Measurements from ENCODE around the gene VWA8.
"Not testable (repeated sequence)": the region's sequence is repeated elsewhere in the genome, so short reads cannot be mapped to it uniquely, and the experiment has no call there.

Gene VWA8

DNA sequence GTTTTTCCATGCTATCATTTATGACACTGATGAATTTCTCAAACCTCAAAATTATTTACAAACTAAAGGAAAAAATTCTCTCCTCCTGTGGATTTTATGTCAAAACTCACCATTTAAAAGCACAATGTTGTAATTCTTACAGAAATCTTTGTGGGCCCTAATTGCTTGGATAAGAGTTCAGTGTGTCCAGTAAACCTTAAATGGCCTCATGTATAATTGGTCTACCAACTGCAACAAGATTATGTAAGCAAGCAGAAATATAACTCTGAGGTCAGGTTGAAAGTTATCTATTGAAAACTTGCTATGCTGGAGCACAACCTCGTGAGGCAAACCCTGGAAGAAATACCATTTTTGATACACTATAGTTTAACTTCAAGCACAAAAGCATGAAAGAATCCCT, 22.0 kb downstream of the VWA8 start:
- no peaks in the 10 kb centered on the region for H3K27me3 ChIP-seq
- no peaks in the 10 kb centered on the region for H3K4me1 ChIP-seq
- H3K36me3 ChIP-seq: peaks cover 0 to 22% (median 4%) of the 10 kb centered on the region in 11 experiments; a peak in 5 of 22 replicates
- no peak overlapping the region for H3K27ac ChIP-seq
- H3K4me3 ChIP-seq: no peak overlapping the region
- H3K4me2 ChIP-seq: no peak overlapping the region
- H3K9me3 ChIP-seq (replicated peaks in 1 of 11): peaks cover 3 to 14% (median 6%) of the 10 kb centered on the region in 11 experiments; a peak in 13 of 22 replicates
- no peak for TF ChIP-seq Cebpa-rat (IDR thresholded peaks at IDR 0.05)
- H4K20me1 ChIP-seq: no peaks in the 10 kb centered on the region
- H3K9ac ChIP-seq: no peak overlapping the region

DNA sequence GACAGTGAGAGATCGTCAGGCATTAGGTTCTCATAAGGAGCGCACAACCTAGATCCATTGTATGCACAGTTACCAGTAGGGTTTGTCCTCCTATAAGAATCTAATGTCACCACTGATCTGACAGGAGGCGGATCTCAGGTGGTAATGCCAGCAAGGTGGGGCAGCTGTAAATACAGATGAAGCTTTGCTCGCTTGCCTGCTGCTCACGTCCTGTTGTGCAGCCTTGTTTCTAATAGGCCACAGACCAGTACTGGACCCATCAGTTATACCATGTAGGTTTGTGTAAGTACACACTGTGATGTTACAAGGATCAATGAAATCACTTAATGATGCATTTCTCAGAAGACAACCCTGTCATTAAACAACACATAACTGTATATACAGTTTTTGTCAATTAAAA, 23.5 kb downstream of the VWA8 start:
- no peaks in the 10 kb centered on the region for H3K4me1 ChIP-seq
- H3K27me3 ChIP-seq: no peaks in the 10 kb centered on the region
- no peak overlapping the region for H3K4me3 ChIP-seq
- H3K9ac ChIP-seq: no peak overlapping the region
- no peaks in the 10 kb centered on the region for H4K20me1 ChIP-seq
- peaks cover 0 to 22% (median 2%) of the 10 kb centered on the region in 11 experiments; a peak in 5 of 22 replicates for H3K36me3 ChIP-seq
- H3K4me2 ChIP-seq: no peak overlapping the region
- H3K9me3 ChIP-seq (replicated peaks in 1 of 11): peaks cover 6 to 22% (median 11%) of the 10 kb centered on the region in 11 experiments; a peak in 13 of 22 replicates
- H3K27ac ChIP-seq: no peak overlapping the region
- no peak for TF ChIP-seq Cebpa-rat (IDR thresholded peaks at IDR 0.05)

DNA sequence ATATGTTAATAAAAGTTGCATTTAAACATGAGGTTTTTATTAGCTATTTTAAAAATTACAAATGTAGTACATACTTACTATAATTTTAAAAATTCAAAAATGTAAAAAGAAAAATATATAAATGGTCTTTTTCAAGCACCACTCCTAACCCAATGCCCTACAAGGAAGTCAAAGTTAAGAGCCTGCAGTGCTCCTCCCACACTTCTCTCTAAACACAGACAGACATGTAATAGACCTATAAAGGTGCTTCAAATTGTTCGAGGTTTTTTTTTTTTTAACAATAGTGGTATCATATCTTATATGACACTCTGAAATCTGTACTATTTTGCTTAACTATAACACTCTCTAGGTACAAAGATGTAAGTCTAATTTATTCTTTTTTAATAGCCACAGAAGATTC, 25.4 kb downstream of the VWA8 start:
- Histone ChIP-seq H3K27ac (no peak overlapping the region), H3K4me2 (no peak overlapping the region), H3K36me3 (peaks cover 0 to 22% (median 2%) of the 10 kb centered on the region in 11 experiments; a peak in 5 of 22 replicates), H4K20me1 (no peaks in the 10 kb centered on the region), H3K9me3 (replicated peaks in 1 of 11) (peaks cover 6 to 22% (median 12%) of the 10 kb centered on the region in 11 experiments; a peak in 14 of 22 replicates), H3K9ac (no peak overlapping the region), H3K4me3 (no peak overlapping the region), H3K4me1 (no peaks in the 10 kb centered on the region), H3K27me3 (no peaks in the 10 kb centered on the region)
- TF ChIP-seq Cebpa-rat (IDR thresholded peaks at IDR 0.05): no peak

DNA sequence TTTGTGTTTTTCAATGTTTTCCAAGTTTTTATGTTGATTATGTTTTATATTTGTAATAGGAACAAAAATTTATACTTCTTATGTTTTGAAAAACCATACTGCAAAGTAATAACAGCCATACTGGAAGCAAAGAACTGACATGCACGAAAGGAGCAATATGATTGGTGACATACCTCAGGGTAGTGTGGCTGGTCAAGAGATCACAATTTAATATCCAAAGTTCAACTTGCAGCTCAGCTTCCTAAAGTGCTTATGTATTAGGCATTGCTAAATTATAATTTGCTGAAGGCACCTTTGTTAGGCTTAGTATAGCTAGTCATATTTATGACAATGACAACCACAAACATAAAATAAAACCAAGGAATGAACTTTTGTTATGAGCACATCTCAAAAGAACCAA, 25.9 kb downstream of the VWA8 start:
- Histone ChIP-seq H4K20me1 (no peaks in the 10 kb centered on the region), H3K27me3 (no peaks in the 10 kb centered on the region), H3K4me1 (no peaks in the 10 kb centered on the region), H3K36me3 (peaks cover 0 to 22% (median 5%) of the 10 kb centered on the region in 11 experiments; a peak in 6 of 22 replicates), H3K9me3 (replicated peaks in 1 of 11) (peaks cover 6 to 25% (median 15%) of the 10 kb centered on the region in 11 experiments; a peak in 14 of 22 replicates), H3K4me2 (no peak overlapping the region), H3K27ac (no peak overlapping the region), H3K4me3 (no peak overlapping the region), H3K9ac (no peak overlapping the region)
- no peak for TF ChIP-seq Cebpa-rat (IDR thresholded peaks at IDR 0.05)

GRCh38 chr13:41934120-41934519, 26.8 kb downstream of the VWA8 start:
- Histone ChIP-seq H3K9me3 (replicated peaks in 1 of 11) (peaks cover 10 to 31% (median 22%) of the 10 kb centered on the region in 11 experiments; a peak in 16 of 22 replicates), H3K27ac (no peak overlapping the region), H3K9ac (no peak overlapping the region), H3K4me1 (no peaks in the 10 kb centered on the region), H3K36me3 (peaks cover 0 to 23% (median 5%) of the 10 kb centered on the region in 11 experiments; a peak in 7 of 22 replicates), H4K20me1 (no peaks in the 10 kb centered on the region), H3K4me2 (no peak overlapping the region), H3K27me3 (no peaks in the 10 kb centered on the region), H3K4me3 (no peak overlapping the region)
- no peak for TF ChIP-seq Cebpa-rat (IDR thresholded peaks at IDR 0.05)

DNA sequence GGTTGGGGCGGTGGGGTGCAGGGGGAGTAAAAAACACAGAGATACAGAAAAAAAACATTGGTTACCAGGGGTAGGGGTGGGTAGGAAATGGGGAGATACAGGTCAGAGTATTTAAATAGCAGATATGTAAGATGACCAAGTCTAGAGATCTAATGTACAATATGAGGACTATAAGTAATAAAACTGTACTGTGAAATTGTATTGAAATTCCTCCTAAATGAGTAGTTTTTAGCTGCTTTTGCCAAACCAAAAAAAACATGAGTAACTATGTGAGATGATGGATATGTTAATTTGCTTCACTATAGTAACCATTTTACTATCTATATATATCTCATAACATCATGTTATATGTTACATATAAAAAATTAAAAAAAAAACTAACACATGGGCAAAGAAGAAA, 29.6 kb downstream of the VWA8 start:
- TF ChIP-seq Cebpa-rat (IDR thresholded peaks at IDR 0.05): no peak
- Histone ChIP-seq H3K9ac (no peak overlapping the region), H3K27me3 (no peaks in the 10 kb centered on the region), H3K4me3 (no peak overlapping the region), H3K4me1 (peaks cover 0 to 9% (median 0%) of the 10 kb centered on the region in 10 experiments; a peak in 4 of 20 replicates), H3K9me3 (replicated peaks in 1 of 11) (peaks cover 27 to 58% (median 37%) of the 10 kb centered on the region in 11 experiments), H3K27ac (no peak overlapping the region), H4K20me1 (no peaks in the 10 kb centered on the region), H3K4me2 (no peak overlapping the region), H3K36me3 (peaks cover 0 to 27% (median 15%) of the 10 kb centered on the region in 11 experiments; a peak in 15 of 22 replicates)

DNA sequence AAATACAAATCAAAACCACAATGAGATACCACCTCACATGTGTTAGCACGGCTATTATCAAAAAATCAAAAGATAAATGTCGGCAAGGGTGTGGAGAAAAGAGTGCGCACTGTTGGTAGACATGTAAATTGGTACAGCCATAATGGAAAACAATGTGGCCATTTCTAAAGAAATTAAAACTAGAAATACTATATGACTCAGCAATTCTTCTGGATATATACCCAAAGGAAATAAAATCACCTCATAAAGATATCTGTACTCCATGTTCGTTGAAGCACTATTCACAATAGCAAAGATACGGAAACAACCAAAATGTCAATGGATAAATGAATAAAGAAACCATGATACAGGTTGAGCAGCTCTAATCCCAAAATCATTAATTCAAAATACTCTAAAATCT, 30.8 kb downstream of the VWA8 start:
- Histone ChIP-seq H3K4me3 (no peak overlapping the region), H3K9me3 (replicated peaks in 1 of 11) (peaks cover 39 to 66% (median 49%) of the 10 kb centered on the region in 11 experiments), H3K4me1 (peaks cover 0 to 9% (median 0%) of the 10 kb centered on the region in 10 experiments; a peak in 4 of 20 replicates), H3K27me3 (no peaks in the 10 kb centered on the region), H4K20me1 (no peaks in the 10 kb centered on the region), H3K4me2 (no peak overlapping the region), H3K36me3 (peaks cover 4 to 38% (median 23%) of the 10 kb centered on the region in 11 experiments; a peak in 20 of 22 replicates), H3K9ac (no peak overlapping the region), H3K27ac (no peak overlapping the region)
- TF ChIP-seq Cebpa-rat (IDR thresholded peaks at IDR 0.05): no peak

- Histone ChIP-seq H3K36me3 (peaks cover 4 to 50% (median 25%) of the 10 kb centered on the region in 11 experiments; a peak in 21 of 22 replicates), H3K9ac (peak overlapping the region in 4 of 11 experiments; percentile 23 to 58 (median 25); a peak in 5 of 22 replicates), H3K4me2 (peak overlapping the region; percentile 5 to 71 (median 37); a peak in 14 of 22 replicates), H3K27ac (peak overlapping the region in 8 of 11 experiments; percentile 16 to 42 (median 26); a peak in 8 of 22 replicates), H3K4me1 (peaks cover 0 to 9% (median 0%) of the 10 kb centered on the region in 10 experiments; a peak in 4 of 20 replicates), H3K9me3 (replicated peaks in 1 of 11) (peaks cover 46 to 69% (median 58%) of the 10 kb centered on the region in 11 experiments), H3K4me3 (peak overlapping the region in 2 of 10 experiments; percentile 19 to 30; a peak in 3 of 20 replicates), H3K27me3 (no peaks in the 10 kb centered on the region), H4K20me1 (no peaks in the 10 kb centered on the region)
- no peak for TF ChIP-seq Cebpa-rat (IDR thresholded peaks at IDR 0.05)
These were observed 32.6 kb downstream of the VWA8 start for GRCh38 chr13:41928323-41928722.

DNA sequence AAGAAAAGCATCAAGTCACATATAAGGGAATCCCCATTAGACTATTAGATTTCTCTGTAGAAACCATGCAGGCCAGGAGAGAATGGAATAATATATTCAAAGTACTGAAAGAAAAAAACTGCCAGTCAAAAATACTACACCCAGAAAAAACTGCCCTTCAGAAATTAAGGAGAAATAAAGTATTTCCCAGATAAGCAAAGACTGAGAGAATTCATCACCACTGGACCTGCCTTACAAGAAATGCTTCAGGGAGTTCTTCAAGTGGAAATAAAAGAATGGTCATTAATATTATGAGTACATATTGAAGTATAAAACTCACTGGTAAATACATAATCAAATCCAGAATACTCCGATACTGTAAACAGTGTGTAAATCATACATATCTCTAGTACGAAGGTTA, 35.9 kb downstream of the VWA8 start:
- H3K9me3 ChIP-seq (replicated peaks in 1 of 11): peaks cover 57 to 87% (median 70%) of the 10 kb centered on the region in 11 experiments
- H3K36me3 ChIP-seq: peaks cover 4 to 45% (median 23%) of the 10 kb centered on the region in 11 experiments; a peak in 21 of 22 replicates
- no peaks in the 10 kb centered on the region for H4K20me1 ChIP-seq

GRCh38 chr13:41922894-41923293, 38.0 kb downstream of the VWA8 start:
- not testable (repeated sequence) for H3K9ac ChIP-seq, H3K27ac ChIP-seq, H3K4me2 ChIP-seq, H3K4me3 ChIP-seq, H3K27me3 ChIP-seq, H4K20me1 ChIP-seq
- H3K36me3 ChIP-seq: peaks cover 4 to 39% (median 22%) of the 10 kb centered on the region in 11 experiments; a peak in 21 of 22 replicates
- peaks cover 8 to 31% (median 22%) of the 10 kb centered on the region in 10 experiments for H3K4me1 ChIP-seq
- H3K9me3 ChIP-seq (replicated peaks in 1 of 11): peaks cover 53 to 68% (median 62%) of the 10 kb centered on the region in 11 experiments

More for the DNA sequence above, 35.9 kb downstream of the VWA8 start:
- Histone ChIP-seq H3K27ac (no peak overlapping the region), H3K27me3 (no peaks in the 10 kb centered on the region), H3K4me3 (no peak overlapping the region), H3K4me2 (no peak overlapping the region), H3K9ac (no peak overlapping the region), H3K4me1 (peaks cover 2 to 18% (median 5%) of the 10 kb centered on the region in 10 experiments; a peak in 19 of 20 replicates)
- TF ChIP-seq Cebpa-rat (IDR thresholded peaks at IDR 0.05): no peak
